GM21825 (cell line): Measurements from ENCODE around the gene TRAM2.

ENCODE experiments used
- ATAC-seq: cut with Tn5 transposase; IDR thresholded peaks from one replicate; pipeline ENCODE4 v1.9.1; 2021; ENCODE audit warnings: mild to moderate bottlenecking, moderate library complexity; ENCODE audit not compliant: unreplicated experiment

Gene TRAM2

DNA sequence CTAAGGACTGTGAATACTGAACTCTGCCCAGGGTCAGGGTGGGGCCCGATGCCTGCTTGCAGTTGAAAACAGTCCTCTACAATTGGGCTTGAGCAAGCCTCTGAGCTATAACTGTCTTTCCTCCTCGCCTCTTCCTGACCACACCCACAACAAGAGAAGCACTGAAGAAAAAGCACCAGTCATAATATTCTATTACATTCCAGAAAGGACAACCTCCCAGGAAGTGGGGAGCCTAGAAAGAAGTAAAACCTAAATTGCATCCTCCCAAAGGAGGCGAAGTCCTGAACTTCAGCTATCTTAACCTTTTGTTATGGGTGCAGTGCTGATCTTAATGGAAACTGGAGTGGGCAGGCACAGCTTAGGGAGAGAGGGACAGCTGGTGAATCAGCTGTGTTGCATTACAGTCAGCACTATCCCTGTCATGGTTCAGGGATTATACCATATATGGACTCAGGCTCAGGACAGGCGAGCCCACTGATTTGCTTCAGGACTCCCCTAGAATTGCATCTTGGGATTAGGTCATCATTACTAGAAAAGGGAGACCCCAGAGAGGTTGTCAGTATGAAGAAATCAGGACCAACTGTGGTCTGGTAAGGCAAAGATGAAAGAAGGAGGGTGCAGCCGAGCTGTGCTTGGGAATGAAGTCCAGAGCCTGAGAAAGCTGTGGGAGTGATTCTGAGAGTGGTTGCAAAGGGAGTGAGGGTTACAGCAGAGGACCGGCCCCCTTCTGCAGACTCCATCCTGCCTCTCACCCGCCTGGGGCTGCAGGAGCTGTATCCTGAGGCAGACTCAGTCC is 18.3 kb upstream of the TRAM2 start:
- ATAC-seq = peak; percentile 80

DNA sequence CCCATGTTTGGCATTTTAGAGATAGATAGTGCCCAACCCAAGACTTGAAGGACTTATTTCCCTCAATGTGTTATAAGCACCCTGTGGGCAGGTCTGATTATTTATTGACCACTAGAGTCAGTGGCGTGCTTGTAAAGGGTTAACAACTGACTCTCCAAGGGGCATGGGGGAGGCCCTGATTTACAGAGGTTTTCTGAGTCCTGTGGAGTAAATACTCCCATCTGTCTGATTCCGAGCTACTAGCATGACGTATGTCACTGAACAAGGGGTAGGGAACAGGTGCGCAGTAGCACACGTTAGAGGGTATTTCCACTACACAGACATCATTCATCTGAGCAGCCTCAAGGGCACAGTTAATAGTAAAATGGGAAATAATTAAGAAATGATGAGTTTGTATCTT is 17.4 kb upstream of the TRAM2 start:
- ATAC-seq = no peak

DNA sequence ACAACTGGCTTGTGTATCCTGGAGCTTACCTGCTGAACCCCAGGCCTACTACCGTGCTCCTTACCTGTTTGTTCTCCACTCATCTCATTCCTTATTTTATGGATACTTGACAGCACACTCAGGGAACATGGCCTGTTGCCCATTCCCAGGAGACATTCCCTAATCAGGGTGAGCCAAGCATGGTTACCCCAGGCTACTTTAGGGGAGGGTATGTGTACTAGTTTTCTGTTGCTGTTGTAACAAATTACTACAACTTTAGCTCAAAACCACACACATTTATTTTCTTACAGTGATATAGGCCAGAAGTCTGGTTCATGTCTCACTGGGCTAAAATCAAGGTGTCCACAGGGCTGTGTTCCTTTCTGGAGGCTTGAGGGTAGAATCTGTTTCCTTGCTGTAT is 15.0 kb upstream of the TRAM2 start:
- no peak for ATAC-seq

DNA sequence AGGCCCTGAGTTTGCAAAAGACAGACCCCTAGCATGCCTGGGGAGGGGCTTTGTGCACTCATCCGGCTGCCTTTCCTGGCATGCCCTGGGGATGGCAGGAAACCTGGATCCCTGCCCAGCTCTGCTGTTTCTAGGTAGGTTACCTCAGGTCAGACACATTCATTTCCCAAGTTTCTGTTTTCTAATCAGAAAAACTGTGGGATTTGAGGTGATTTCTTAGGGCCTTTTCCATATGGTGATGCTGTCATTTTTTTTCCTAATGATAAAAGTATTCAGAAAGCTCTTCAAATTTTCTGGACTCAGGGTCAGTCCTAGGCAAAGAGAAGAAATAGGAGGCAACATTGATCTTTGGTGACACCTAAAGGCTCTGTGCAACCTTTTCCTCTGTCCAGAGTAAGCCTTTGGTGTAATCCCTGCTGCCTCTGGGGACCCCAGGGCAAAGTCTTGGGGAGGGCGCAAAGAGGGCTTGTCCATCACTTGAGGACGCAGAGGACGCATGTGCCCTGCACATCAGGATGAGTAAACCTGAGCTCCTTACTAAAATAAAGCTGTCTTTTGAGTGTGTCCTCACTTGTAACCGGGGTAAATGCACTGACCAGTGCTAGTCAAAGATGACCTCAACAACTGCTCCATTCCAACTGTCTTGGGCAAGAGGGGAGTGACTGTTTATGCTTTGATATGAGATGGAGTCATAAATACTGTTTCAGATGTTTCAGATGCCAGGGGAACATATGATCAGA is 13.5 kb upstream of the TRAM2 start:
- no peak for ATAC-seq

DNA sequence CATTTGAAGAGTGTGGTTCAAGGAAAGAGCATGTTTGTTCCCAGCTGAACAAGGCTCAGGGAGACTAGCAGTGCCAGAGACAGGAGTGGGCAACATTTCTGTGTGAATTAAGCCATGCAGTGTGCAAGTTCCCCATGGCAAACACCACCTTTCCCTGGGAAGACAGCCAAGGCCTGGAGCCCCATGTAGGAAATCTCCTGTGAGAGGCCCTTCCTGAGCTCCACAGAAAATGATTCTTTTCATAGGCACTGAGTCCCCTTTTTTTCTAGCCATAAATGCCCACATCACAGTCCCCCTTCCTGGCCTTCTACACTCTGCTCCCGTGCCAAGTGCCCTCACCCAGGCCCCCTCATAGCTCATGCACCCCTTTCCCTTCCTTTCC is 11.8 kb upstream of the TRAM2 start:
- no peak for ATAC-seq

DNA sequence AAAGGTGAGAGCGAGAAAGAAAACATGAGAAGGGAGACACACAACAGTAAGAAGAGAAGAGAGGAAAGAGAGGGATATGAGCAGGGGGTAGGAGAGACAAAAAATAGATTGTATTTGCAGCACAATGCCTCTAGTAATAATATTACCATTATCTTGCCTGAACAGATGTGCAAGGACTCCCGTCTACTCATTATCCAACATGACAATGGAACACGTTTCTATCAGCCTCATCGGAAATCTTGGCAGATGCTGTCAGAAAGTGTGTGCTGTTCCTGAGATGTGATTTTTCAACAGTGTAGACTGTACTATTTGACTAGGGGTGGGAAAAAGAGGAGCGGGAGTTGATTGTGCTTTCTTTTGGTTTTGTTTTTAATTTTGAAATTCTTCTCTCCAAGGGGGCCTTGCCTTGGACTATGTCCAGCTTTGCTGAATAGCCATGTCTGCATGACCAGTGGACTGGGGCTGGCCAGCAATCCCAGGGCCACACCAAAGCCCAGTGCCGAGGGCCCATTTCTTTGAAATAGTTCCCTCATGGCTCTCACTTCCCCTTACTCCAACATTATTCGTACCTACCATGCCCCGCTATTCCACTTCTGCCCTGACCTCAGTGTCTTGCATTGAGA is 11.3 kb upstream of the TRAM2 start:
- no peak for ATAC-seq

DNA sequence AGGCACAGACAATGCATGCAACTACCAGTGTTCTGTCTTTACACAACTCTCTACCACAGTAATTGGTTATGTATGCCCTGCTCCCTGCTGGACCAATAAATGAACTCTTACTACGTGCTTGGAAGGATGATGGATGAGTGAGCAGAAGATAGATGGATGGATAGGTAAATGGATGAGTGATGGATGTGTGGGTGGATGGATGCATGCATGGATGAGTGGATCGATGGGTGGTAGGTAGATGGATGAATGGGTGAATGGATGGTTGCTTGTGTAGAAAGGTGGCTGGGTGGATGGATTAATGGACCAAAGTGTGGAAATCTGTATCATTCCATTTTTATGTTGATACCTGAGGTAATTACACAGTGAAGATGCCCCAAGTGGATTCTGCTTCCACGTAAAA is 10.1 kb upstream of the TRAM2 start:
- ATAC-seq = no peak

DNA sequence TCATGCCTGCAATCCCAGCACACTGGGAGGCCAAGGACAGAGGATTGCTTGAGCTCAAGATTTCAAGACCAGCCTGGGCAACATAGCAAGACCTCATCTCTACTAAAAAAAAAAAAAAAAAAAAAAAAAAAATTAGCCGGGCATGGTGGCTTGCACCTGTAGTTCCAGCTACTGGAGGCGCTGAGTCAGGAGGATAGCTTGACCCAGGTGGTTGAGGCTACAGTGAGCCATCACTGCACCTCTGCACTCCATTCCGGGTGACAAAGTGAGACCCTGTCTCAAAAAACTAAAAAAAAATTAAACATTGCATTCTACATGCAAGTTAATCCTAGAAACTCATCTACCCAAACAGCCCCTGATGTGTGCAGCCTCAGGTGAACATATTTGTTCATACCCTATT is 7.3 kb upstream of the TRAM2 start:
- ATAC-seq = no peak

DNA sequence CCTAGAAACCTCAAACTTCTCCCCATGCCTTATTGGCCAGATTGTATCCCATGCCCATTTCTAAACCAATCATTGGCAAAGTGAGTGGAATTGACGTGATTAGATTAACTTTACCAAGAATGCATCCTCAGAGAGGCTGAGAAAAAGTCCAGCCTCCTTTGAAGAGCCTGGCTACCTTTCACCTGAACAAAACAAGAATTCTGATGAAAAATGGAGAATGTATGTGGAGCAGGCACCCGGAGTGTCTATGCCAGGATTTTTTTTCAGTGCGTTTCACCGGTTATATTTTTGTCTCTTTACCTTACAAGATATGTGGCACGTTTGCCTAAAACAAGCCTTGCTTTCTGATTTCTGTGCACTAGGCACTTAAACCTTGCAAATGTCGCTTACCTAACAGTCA is 6.1 kb upstream of the TRAM2 start:
- ATAC-seq = no peak

DNA sequence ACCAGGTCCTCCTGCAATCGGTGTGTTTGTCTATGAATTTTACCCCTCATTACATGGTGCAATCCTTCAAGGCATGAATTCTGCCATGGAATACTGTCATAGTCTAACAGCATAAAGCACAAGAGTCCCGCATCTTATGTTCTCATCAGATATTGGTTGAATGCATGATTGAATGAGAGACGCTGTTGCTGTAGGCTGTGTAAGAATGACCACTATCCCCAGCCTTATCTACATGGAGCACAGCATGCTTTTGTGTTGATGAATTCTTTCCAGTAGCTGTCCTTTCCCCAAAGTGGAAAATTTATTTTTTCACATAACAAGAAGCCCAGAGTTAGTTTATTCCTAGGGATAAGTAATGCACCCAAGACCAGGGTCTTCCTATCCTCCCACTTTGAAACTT is 5.6 kb upstream of the TRAM2 start:
- no peak for ATAC-seq

DNA sequence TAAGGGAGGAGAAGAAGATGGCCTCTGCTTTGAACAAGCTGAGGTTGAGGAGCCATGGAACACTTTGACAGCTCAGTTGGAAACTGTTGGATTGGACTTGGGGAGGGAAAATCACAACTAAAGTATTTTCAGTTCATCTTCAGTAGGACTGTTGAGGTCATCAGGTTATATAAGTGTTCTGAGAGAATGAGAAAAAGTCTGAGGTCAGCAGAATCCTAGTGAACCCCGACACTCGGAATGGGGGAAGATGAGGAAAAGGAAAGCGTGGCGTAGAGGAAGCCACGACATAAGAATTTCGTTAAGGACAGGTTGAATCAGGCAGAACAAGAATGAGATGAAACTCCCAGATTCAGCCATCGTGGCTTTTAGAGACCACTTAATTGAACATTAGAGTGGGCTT is 4.0 kb upstream of the TRAM2 start:
- no peak for ATAC-seq

DNA sequence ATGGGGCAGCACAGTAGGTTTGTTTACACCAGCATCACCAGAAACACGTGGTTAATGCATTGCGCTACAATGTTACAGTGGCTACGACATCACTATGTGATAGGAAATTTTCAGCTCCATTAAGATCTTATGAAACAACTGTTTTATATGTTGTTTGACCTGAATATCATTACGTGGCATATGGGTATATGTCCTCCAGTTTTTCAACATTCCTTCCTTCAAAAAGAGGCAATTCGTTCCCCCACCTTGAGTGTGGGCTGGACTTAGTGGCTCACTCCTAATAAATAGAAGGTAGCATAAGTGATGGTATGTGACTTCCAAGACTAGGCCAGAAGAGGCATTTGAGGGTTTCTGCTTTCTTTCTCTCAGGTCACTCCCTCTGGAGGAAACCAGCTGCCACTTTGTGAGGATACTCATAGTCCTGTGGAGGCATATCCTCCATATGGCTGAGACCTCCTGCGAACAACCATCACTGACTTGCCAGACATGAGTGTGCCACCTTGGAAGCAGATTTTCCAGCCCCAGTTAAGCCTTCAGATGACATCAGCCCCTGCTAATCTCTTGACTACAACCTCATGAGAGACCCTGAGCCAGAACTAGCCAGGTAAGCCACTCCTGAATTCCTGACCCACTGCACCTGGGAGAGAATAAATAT is 2.3 kb upstream of the TRAM2 start:
- ATAC-seq = no peak

DNA sequence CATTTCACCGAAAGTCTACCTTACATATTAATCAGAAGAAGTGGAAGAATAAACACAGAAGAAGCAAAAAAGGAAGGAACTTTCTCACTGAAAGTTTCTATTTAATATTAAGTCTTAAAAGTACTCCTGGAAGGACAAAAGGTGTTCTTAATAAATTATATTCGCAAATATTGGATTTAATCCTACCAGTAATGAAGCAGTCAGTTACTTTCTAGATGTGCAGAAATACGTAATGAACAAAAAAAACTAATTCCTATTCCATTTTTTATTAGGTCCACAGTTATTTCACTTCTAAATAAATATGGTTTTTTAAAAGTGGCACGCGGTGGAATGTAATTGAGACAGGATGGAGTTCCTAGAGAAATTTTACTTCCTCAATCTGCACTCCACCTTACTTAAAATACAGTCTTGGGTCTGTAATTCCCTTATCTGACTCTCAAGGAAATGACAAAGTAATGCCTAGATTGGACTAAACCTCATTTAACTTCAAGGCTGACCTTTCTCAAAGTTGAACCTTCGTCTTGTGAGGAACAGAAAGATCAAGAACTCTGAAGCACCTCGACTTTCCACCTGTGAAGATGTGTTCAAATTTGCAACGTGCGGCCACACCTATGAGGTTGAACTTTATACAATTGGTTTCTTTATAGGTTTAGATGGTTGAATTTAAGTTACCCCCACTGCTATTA is 1.1 kb upstream of the TRAM2 start:
- ATAC-seq = no peak

DNA sequence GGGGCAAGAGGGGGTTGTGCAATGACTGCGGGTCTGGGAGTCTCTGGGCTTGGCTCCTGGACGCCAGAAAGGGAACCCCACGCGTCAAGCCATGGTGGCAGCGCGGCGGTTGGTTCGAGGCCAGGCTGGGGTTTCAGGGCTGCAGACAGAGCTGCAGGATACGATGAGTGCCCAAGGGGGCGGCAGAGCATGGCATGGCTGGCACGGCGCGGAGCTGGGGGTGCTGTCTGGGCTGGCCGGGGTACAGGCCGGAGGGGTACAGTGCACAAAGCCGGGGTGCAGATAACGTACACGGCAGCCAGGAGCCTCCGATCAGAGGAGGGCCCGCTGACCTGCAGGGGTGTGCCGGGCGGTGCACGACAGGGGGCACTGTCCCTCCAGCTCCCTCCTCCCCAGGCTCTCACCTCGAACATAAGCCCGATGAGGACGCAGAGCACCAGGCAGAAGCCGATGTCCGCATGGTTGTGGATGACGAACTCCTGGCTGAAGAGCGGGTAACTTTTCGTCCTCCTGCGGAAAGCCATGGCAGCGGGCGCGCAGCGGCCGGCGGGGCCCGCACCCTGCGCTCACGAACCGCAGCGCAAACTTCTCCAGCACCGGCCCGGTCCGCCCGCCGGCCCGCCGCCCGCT is 353 bp downstream of the TRAM2 start:
- ATAC-seq = peak; percentile 53

DNA sequence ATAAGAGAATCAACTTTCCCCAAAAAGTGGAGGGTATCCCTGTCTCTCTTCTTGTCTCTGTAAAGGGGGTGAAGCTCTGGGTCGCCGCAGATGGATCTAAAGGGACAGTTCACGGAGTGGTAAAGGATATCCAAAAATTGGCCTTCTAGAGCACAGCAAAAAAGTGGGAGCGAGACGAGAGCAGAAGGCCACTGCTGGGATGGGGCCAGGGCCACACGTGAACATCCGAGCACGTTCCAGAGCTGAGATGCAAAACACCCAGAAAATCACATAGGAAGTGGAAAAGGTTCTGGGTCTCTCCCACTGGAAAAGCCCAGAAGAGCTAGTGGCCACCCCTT is 837 bp downstream of the TRAM2 start:
- ATAC-seq = no peak

DNA sequence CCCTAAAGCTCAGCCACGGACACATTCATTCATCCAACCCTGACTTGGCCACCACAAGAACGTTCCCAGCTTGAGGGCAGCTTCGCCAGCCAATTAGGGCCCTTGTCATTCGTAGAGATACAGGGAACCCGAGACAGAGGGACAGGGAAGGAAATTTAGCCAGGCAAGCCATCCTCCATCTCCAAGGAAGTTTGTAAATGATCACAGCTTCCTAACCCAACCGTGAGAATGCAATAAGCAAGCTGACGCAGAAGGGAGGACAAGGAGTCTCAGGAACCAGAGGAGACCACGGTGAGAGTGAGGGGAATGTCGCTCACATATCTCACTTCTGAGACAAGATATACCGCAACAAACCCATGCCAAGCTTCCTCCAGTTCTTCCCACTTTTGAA is 1.4 kb downstream of the TRAM2 start:
- ATAC-seq = no peak

DNA sequence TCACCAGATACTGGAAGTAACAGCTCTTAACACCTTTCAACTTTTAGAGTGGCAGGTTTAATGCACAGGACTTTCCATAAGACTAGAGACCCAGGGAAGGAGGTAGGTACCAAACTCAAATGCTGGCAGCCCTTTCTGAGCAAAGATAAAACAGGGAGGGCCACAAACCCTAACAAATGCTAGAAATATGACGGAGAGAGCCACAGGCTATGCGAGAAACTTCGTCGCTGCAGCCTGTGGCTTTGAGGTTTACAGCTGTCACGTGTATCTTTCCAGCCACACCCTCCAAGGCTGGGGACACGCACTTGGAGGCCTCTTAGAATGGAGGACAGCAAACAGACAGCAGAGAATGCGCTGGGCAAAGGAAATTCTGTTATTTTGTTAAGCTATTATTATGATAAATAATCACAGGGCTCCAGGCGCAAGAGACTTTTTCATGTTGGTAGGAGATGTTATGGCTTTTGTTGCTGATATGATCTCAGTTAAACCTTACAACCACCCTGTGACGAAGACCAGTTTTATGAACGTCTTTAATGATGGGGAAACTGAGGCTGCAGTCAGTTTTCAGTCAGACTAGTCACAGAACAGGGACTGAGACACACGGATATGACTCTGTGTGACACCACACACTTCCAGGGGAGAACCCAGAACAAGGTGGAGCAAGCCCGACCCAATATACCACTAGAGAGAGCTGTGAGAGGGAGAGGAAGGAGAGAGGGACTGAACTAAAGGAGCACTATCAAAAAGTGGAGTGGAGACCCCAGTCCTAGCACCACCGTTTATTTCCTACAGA is 2.0 kb downstream of the TRAM2 start:
- ATAC-seq = peak; percentile 46

DNA sequence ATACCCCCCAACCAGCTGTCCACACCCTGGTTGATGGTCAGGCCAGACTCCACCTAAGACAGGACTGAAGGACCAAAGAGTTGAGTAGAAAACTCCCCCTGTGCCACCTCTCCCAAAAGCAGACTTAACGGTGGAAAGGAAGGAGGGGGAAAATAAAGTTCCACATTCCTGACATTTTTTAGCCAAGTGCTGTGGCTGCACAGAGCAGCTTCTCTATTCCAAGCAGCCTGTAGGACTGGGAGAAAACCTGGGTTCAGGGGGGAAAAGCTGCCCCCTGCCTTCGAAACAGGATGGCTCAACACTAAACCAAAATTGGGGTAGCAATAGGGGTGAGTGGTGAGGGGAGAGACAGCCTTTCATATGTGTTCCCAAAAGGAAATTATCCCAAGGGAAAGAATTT is 3.6 kb downstream of the TRAM2 start:
- ATAC-seq = no peak

DNA sequence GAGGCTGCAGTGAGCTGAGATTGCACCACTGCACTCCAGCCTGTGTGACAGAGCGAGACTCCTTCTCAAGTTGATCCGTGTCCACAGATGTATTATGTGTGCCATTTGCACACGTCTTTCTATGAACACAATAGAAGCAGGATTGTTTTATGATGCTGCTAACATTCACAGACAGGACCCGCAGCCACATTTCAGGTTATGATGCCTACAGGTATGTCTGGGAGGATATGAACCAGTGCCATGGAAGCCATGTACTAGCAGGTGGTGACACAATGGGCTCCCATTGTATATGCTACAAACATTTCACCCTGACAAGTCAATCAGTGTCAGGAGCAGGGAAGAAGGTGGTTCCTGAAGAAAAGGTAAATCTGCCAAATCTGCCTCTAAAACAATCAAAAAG is 4.3 kb downstream of the TRAM2 start:
- ATAC-seq = no peak
